Measurements from ENCODE around the gene PDGFD. TPM values are rescaled to one million over a fixed set of nuclear protein-coding genes. Genes with fewer than 3 reads are reported as not detected.

PDGFD gene
- total RNA-seq, 1 donor from 2014 or later: 0.53 TPM

DNA sequence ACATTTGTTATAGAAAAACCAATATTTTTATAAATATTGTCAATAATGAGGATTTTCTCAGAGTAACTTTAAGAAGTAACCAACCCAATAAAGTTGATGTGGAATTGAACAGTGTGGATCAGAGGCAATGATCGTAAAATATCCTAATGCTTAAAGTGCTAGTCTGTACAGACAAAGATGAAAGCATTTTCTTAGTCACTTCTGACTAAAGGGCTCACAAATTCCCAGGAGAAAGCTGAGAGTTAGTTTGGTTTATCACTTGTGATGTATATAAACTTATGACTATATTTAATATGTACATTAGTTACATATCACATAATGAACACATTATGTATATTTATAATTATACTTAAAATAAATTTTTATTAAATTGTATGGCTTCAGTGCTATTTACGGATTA, 152.9 kb downstream of the PDGFD start:
- no peak for FAIRE-seq

DNA sequence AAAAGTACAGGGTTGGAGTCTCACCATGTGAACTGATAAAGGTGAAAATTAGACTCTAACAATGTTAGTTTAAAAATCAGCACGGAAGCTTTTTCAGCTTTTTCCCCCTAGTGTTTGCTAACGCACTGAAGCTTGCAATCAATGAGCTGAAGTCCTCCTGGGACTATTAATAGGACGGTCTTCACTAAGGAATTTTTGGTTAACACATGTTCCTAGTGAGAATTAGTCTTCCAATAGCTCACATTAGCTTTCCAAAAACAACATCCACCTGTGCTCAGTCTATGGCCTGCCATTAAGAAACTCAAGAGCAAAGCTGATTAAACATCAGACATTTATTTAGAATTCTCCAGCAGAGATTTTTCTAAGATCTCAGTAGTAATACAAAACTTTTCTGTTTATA, 154.2 kb downstream of the PDGFD start:
- Histone ChIP-seq H3K4me3 (ENCODE audit: low read depth, low read length) (no peak overlapping the region), H3K36me3 (ENCODE audit: control insufficient read depth, insufficient read depth, low read length) (no peaks in the 10 kb centered on the region), H3K27me3 (ENCODE audit: control insufficient read depth, insufficient read depth, low read length) (no peaks in the 10 kb centered on the region)
- FAIRE-seq: no peak
- no peak for DNase-seq (ENCODE audit: low read depth)
- TF ChIP-seq, protein P1, sequence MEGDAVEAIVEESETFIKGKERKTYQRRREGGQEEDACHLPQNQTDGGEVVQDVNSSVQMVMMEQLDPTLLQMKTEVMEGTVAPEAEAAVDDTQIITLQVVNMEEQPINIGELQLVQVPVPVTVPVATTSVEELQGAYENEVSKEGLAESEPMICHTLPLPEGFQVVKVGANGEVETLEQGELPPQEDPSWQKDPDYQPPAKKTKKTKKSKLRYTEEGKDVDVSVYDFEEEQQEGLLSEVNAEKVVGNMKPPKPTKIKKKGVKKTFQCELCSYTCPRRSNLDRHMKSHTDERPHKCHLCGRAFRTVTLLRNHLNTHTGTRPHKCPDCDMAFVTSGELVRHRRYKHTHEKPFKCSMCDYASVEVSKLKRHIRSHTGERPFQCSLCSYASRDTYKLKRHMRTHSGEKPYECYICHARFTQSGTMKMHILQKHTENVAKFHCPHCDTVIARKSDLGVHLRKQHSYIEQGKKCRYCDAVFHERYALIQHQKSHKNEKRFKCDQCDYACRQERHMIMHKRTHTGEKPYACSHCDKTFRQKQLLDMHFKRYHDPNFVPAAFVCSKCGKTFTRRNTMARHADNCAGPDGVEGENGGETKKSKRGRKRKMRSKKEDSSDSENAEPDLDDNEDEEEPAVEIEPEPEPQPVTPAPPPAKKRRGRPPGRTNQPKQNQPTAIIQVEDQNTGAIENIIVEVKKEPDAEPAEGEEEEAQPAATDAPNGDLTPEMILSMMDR (IDR thresholded peaks at IDR 0.05; ENCODE audit: insufficient read depth, low read length, severe bottlenecking): no peak

More for the DNA sequence above, 152.9 kb downstream of the PDGFD start:
- H3K4me3 ChIP-seq (ENCODE audit: low read depth, low read length): no peak overlapping the region
- TF ChIP-seq, protein P1 (IDR thresholded peaks at IDR 0.05; ENCODE audit: insufficient read depth, low read length, severe bottlenecking): no peak
- H3K27me3 ChIP-seq (ENCODE audit: control insufficient read depth, insufficient read depth, low read length): no peaks in the 10 kb centered on the region
- DNase-seq (ENCODE audit: low read depth): no peak
- H3K36me3 ChIP-seq (ENCODE audit: control insufficient read depth, insufficient read depth, low read length): no peaks in the 10 kb centered on the region

DNA sequence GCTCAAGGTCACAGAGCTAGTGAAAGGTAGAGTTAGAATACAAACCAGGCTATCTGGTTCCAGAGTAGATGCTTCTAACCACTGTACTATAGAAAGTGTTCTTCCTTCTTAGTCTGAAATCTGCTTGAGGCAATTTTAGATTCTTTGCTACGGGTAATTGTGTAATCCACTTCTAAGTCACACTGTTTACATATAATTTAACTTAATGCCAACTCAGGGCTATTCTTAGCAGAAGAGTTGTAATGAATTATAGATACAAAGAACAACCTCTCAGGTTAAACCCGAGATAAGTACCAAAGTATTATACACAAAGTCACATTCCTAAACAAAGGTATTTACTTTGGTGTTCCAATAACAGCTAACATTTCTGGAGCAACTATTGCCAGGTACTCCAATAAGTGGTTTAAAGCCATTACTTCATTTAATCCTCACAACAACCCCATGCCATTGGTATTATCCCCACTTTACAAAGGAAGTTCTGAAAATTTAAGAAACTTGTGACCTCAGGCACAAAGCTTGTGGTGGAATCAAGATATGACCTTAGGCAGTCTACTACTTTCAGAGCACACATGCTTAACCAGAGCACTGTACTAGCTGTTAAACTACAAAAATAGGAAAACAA, 158.6 kb downstream of the PDGFD start:
- FAIRE-seq (no peak), DNase-seq (ENCODE audit: low read depth) (peak; percentile 80)
- TF ChIP-seq, protein P1 (IDR thresholded peaks at IDR 0.05; ENCODE audit: insufficient read depth, low read length, severe bottlenecking): no peak
- Histone ChIP-seq H3K36me3 (ENCODE audit: control insufficient read depth, insufficient read depth, low read length) (no peaks in the 10 kb centered on the region), H3K4me3 (ENCODE audit: low read depth, low read length) (no peak overlapping the region), H3K27me3 (ENCODE audit: control insufficient read depth, insufficient read depth, low read length) (no peaks in the 10 kb centered on the region)

DNA sequence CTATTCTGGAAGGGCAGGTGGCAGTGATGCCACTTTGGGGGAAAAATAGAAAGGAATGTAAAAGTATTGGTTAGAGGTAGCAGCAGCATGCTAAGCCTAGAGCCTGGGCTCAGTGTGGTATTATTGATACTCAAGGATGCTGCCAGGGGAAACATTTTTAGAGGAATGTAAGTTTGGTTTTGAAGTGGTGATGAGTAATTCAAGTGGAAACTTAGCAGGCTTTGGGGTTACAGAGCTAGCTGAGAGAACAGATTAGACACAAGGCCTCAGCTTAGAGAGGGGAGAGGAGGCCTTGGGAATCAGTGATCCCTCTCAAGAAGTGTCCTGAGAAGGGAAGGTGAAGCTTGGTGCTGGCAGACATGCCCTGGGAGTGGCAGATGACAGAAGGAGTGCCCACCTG, 160.5 kb downstream of the PDGFD start:
- DNase-seq (ENCODE audit: low read depth) (no peak), FAIRE-seq (no peak)
- no peak overlapping the region for H3K4me3 ChIP-seq (ENCODE audit: low read depth, low read length)
- TF ChIP-seq, protein P1 (IDR thresholded peaks at IDR 0.05; ENCODE audit: insufficient read depth, low read length, severe bottlenecking): no peak
- no peaks in the 10 kb centered on the region for H3K27me3 ChIP-seq (ENCODE audit: control insufficient read depth, insufficient read depth, low read length)
- no peaks in the 10 kb centered on the region for H3K36me3 ChIP-seq (ENCODE audit: control insufficient read depth, insufficient read depth, low read length)

DNA sequence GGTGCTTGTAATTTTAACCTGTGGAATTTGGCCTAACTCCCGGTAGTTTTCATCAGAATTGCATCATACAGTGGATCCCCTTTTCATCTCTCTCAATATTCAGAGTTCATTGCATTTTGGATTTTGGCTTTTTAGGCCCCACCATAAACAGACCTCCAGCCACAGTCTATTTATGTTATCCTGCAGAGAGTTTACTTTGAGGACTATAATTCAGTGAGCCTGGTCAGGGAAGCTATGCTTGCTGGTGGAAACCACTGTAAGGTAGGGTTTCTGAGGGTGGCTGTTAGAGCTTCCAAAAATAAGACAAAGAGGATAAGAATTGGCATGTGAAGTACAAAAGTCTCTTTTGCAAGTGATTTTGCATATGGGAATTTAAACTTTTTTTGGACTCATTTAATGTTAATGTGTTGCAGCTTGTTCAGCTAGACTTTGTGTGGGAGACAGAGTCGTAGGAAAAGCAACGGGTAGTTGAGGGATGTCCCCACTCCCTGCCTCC, 162.3 kb downstream of the PDGFD start:
- H3K36me3 ChIP-seq (ENCODE audit: control insufficient read depth, insufficient read depth, low read length): no peaks in the 10 kb centered on the region
- H3K4me3 ChIP-seq (ENCODE audit: low read depth, low read length): no peak overlapping the region
- TF ChIP-seq, protein P1 (IDR thresholded peaks at IDR 0.05; ENCODE audit: insufficient read depth, low read length, severe bottlenecking): no peak
- no peaks in the 10 kb centered on the region for H3K27me3 ChIP-seq (ENCODE audit: control insufficient read depth, insufficient read depth, low read length)
- DNase-seq (ENCODE audit: low read depth): no peak
- no peak for FAIRE-seq

DNA sequence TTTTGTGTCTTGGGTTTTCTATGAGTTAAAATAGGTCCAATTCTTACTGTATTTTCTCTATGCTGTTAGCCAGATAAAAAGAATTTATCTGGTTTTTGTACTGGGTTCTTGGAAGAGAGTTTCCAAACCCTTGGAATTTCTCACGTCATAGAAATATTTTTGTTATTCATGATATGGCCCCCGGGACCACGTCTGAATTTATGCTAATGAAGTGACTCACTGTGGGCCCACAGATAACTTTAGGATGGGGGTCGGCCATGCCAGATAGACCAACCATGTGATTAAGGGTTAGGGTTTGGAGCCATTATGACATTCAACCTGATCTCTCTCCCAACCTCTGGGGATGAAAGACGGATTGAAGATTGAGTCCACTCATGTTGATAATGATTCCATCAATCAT, 163.1 kb downstream of the PDGFD start:
- TF ChIP-seq, protein P1 (IDR thresholded peaks at IDR 0.05; ENCODE audit: insufficient read depth, low read length, severe bottlenecking): no peak
- Histone ChIP-seq H3K4me3 (ENCODE audit: low read depth, low read length) (no peak overlapping the region), H3K36me3 (ENCODE audit: control insufficient read depth, insufficient read depth, low read length) (no peaks in the 10 kb centered on the region), H3K27me3 (ENCODE audit: control insufficient read depth, insufficient read depth, low read length) (no peaks in the 10 kb centered on the region)
- DNase-seq (ENCODE audit: low read depth) (no peak), FAIRE-seq (no peak)
